ENCODE results near the gene SYT12.

- TF ChIP-seq CTCF (IDR thresholded peaks at IDR 0.05), result no peak
- no peak for TF ChIP-seq EZH2 (IDR thresholded peaks at IDR 0.05; ENCODE audit: borderline replicate concordance, insufficient read depth, low read depth, low read length, poor library complexity, severe bottlenecking)
Measured at GRCh38 chr11:67024966-67025365, 2.0 kb downstream of the SYT12 start.

Measured in B cell (primary cell).